ENCODE results near the gene GYG2.

DNA sequence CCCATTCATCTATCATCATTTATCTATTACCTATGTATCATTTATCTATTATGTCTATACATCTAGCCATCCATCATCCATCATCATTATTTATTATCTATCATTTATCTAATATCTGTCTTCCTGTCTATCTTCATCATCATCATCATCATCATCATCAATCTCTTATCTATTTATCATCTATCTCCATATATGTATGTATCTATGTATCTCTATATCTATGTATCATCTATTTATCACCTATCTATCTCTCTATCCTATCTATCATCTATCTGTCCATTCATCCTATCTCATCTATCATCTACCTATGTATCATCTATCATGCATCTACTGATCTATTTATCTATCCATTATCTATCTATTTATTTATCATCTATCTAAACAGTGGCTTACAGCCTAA lies 3.8 kb upstream of the GYG2 start:
- TF ChIP-seq POLR2AphosphoS5 (IDR thresholded peaks at IDR 0.05; ENCODE audit: borderline replicate concordance, low read depth, low read length) (no peak), EZH2 (IDR thresholded peaks at IDR 0.05) (no peak), FOXP2 (optimal IDR thresholded peaks at IDR 0.05; ENCODE audit: control extremely low read depth, extremely low read length, insufficient read depth) (no peak)
